ENCODE data around the gene FREM2.

The FREM2 gene

DNA sequence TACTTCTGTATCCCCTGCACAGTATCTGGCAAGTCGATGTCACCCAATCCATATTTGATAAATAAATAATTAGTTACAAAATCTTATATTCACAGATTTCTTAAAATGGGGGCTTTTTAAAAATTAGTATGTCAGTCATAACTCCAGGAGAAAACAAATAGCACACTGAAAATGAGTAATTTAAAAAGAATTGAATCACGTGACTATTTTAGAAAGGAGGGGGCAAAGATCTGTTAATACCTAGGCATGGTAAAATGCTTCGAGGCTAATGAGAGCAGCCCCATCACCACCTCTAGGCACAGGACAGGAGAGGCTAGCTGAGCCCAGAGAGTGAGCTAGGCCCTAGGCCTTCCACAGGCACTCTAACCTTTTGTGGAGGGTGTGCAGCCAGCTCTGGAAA lies 94.7 kb downstream of the FREM2 start:
- H3K4me2 ChIP-seq (ENCODE audit: low read depth, low read length) = no peak overlapping the region
- no peak overlapping the region for H3K9ac ChIP-seq (ENCODE audit: low read length)
- H3K9me3 ChIP-seq (replicated peaks; ENCODE audit: insufficient read depth, low read length) = no peaks in the 10 kb centered on the region
- H3K27ac ChIP-seq (ENCODE audit: low read length) = no peak overlapping the region
- DNase-seq = no peak
- H3K4me3 ChIP-seq (ENCODE audit: low read length) = no peak overlapping the region
- no peaks in the 10 kb centered on the region for H3K27me3 ChIP-seq (replicated peaks; ENCODE audit: insufficient read depth, low read length)
- H4K20me1 ChIP-seq (ENCODE audit: insufficient read depth, low read length) = no peaks in the 10 kb centered on the region
- H3K79me2 ChIP-seq (ENCODE audit: low read length) = no peaks in the 10 kb centered on the region
- H3F3A ChIP-seq (ENCODE audit: insufficient read depth, low read length) = no peaks in the 10 kb centered on the region
- H3K4me1 ChIP-seq (ENCODE audit: low read length) = no peaks in the 10 kb centered on the region
- no peaks in the 10 kb centered on the region for H3K36me3 ChIP-seq (replicated peaks; ENCODE audit: insufficient read depth, low read length)
- H3K9me2 ChIP-seq (replicated peaks; ENCODE audit: insufficient read depth, low read length) = no peaks in the 10 kb centered on the region
- H2AFZ ChIP-seq (ENCODE audit: low read length) = no peak overlapping the region
- no peak for TF ChIP-seq CTCF (IDR thresholded peaks at IDR 0.05; ENCODE audit: low read length)
- TF ChIP-seq EZH2 (optimal IDR thresholded peaks at IDR 0.05; ENCODE audit: low read depth, low read length) = no peak
- TF ChIP-seq EZH2phosphoT487 (IDR thresholded peaks at IDR 0.05; ENCODE audit: low read length) = no peak

GRCh38 chr13:38784036-38784880 lies 97.4 kb downstream of the FREM2 start:
- Histone ChIP-seq H3K4me2 (ENCODE audit: low read depth, low read length) (no peak overlapping the region), H3F3A (ENCODE audit: insufficient read depth, low read length) (no peaks in the 10 kb centered on the region), H3K36me3 (replicated peaks; ENCODE audit: insufficient read depth, low read length) (no peaks in the 10 kb centered on the region), H3K9me3 (replicated peaks; ENCODE audit: insufficient read depth, low read length) (no peaks in the 10 kb centered on the region), H3K4me1 (ENCODE audit: low read length) (no peaks in the 10 kb centered on the region), H4K20me1 (ENCODE audit: insufficient read depth, low read length) (no peaks in the 10 kb centered on the region), H3K27ac (ENCODE audit: low read length) (no peak overlapping the region), H3K4me3 (ENCODE audit: low read length) (no peak overlapping the region), H3K9ac (ENCODE audit: low read length) (no peak overlapping the region), H2AFZ (ENCODE audit: low read length) (no peak overlapping the region), H3K27me3 (replicated peaks; ENCODE audit: insufficient read depth, low read length) (no peaks in the 10 kb centered on the region), H3K9me2 (replicated peaks; ENCODE audit: insufficient read depth, low read length) (no peaks in the 10 kb centered on the region), H3K79me2 (ENCODE audit: low read length) (no peaks in the 10 kb centered on the region)
- TF ChIP-seq EZH2 (optimal IDR thresholded peaks at IDR 0.05; ENCODE audit: low read depth, low read length) (no peak), EZH2phosphoT487 (IDR thresholded peaks at IDR 0.05; ENCODE audit: low read length) (no peak), CTCF (IDR thresholded peaks at IDR 0.05; ENCODE audit: low read length) (no peak)
- no peak for DNase-seq

GRCh38 chr13:38785042-38785441 lies 98.2 kb downstream of the FREM2 start:
- Histone ChIP-seq H3K9me3 (replicated peaks; ENCODE audit: insufficient read depth, low read length) (no peaks in the 10 kb centered on the region), H3K27me3 (replicated peaks; ENCODE audit: insufficient read depth, low read length) (no peaks in the 10 kb centered on the region), H3K79me2 (ENCODE audit: low read length) (no peaks in the 10 kb centered on the region), H3F3A (ENCODE audit: insufficient read depth, low read length) (no peaks in the 10 kb centered on the region), H3K27ac (ENCODE audit: low read length) (no peak overlapping the region), H2AFZ (ENCODE audit: low read length) (no peak overlapping the region), H3K9me2 (replicated peaks; ENCODE audit: insufficient read depth, low read length) (no peaks in the 10 kb centered on the region), H3K4me3 (ENCODE audit: low read length) (no peak overlapping the region), H3K4me2 (ENCODE audit: low read depth, low read length) (no peak overlapping the region), H3K4me1 (ENCODE audit: low read length) (no peaks in the 10 kb centered on the region), H4K20me1 (ENCODE audit: insufficient read depth, low read length) (no peaks in the 10 kb centered on the region), H3K36me3 (replicated peaks; ENCODE audit: insufficient read depth, low read length) (no peaks in the 10 kb centered on the region), H3K9ac (ENCODE audit: low read length) (no peak overlapping the region)
- no peak for TF ChIP-seq EZH2 (optimal IDR thresholded peaks at IDR 0.05; ENCODE audit: low read depth, low read length)
- TF ChIP-seq EZH2phosphoT487 (IDR thresholded peaks at IDR 0.05; ENCODE audit: low read length) = no peak
- no peak for TF ChIP-seq CTCF (IDR thresholded peaks at IDR 0.05; ENCODE audit: low read length)
- DNase-seq = no peak

Measured in MM.1S (cell line).